Measurements from ENCODE around the gene MYF5. TPM values are rescaled to one million over a fixed set of nuclear protein-coding genes. Genes with fewer than 3 reads are reported as not detected.

Gene MYF5
- total RNA-seq, 1 donor from 2014 or later, result not detected

DNA sequence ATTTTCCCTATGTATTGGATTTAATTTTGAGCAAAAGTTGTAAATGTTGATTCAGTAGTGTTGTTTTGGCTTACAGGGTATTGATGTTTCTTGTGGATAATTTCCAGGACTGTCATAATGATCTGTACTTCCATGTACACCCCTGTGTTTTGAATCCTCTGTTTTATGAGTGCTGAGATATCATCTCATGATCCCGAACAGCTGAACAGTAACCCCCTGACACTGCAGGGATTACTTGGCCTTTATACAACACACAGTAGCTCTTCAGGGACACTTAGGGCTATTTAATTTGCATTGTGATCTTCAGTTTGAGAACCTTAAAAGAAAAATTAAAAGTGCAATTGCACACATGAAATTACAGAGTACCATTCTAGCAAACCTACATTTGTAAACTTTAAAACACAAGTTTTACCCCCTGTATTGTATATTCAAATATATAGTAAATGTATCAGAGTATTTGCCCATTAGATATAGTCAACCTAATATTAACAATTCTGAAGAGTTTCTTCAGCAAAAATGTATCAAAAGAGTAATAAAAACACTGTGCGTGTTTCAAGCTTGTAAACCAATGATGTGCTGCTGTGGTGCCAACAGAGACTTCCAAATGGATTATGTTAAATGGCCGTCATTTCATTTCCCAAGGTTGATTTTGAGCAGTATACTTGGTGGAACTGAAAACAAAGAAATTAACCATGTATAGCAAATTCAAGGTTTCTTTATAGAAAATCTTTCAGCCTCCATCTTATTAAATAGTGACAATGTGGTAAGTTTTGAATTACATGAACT is 37.2 kb upstream of the MYF5 start:
- TF ChIP-seq, protein P1, sequence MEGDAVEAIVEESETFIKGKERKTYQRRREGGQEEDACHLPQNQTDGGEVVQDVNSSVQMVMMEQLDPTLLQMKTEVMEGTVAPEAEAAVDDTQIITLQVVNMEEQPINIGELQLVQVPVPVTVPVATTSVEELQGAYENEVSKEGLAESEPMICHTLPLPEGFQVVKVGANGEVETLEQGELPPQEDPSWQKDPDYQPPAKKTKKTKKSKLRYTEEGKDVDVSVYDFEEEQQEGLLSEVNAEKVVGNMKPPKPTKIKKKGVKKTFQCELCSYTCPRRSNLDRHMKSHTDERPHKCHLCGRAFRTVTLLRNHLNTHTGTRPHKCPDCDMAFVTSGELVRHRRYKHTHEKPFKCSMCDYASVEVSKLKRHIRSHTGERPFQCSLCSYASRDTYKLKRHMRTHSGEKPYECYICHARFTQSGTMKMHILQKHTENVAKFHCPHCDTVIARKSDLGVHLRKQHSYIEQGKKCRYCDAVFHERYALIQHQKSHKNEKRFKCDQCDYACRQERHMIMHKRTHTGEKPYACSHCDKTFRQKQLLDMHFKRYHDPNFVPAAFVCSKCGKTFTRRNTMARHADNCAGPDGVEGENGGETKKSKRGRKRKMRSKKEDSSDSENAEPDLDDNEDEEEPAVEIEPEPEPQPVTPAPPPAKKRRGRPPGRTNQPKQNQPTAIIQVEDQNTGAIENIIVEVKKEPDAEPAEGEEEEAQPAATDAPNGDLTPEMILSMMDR (IDR thresholded peaks at IDR 0.05; ENCODE audit: borderline replicate concordance), result no peak
- Histone ChIP-seq H3K27me3 (ENCODE audit: low read depth) (no peaks in the 10 kb centered on the region), H3K4me3 (no peak overlapping the region), H3K9me3 (replicated peaks) (no peaks in the 10 kb centered on the region), H3K36me3 (no peaks in the 10 kb centered on the region), H3K27ac (replicated peaks) (no peak overlapping the region), H3K4me1 (no peaks in the 10 kb centered on the region)
- DNase-seq, result no peak
- intact Hi-C loops (cut with micrococcal nuclease), result no loop called here

DNA sequence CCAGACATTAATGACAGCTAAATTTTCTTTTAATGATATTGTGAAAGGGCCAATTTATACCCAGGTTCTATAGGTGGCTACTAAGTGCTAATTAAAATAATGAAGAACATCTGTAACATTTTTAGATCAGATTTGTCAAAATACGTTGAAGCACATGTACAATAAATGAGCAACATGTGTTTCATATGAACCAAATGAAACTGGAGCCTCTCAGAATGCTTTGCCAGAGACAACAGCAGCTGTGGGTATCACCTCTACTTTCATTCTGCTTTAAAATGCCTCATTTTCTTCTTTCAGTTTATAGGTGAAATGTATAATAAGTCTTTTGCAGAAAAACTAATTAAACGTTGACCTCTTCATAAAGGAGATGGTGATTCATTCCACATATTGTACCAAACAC is 35.4 kb upstream of the MYF5 start:
- intact Hi-C loops (cut with micrococcal nuclease), result no loop called here

DNA sequence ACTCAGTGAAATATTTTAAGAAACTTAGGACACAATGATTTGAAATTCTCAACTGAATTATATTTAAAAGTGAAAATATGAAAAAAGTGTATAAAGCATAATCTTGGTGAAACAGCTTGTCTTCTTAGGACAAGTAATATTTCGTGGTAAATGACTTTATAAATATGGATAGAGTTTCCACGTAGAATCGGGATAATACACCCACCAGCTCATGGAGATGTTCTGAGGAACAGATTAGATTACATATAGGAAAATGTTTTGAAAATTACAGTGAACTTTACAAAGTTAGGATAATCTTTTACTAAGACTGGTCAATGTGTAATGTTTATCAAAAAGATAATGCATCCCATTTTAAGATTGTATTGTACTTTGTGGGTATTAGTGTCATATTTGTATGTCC is 34.9 kb upstream of the MYF5 start:
- H3K4me1 ChIP-seq, result no peaks in the 10 kb centered on the region
- no peaks in the 10 kb centered on the region for H3K27me3 ChIP-seq (ENCODE audit: low read depth)
- intact Hi-C loops (cut with micrococcal nuclease), result no loop called here
- H3K9me3 ChIP-seq (replicated peaks), result peaks cover 3% of the 10 kb centered on the region
- no peaks in the 10 kb centered on the region for H3K36me3 ChIP-seq
- TF ChIP-seq, protein P1 (IDR thresholded peaks at IDR 0.05; ENCODE audit: borderline replicate concordance), result no peak
- no peak overlapping the region for H3K27ac ChIP-seq (replicated peaks)
- no peak overlapping the region for H3K4me3 ChIP-seq
- DNase-seq, result no peak

More for the DNA sequence above, 35.4 kb upstream of the MYF5 start:
- Histone ChIP-seq H3K9me3 (replicated peaks) (no peaks in the 10 kb centered on the region), H3K4me1 (no peaks in the 10 kb centered on the region), H3K27ac (replicated peaks) (no peak overlapping the region), H3K4me3 (no peak overlapping the region), H3K27me3 (ENCODE audit: low read depth) (no peaks in the 10 kb centered on the region), H3K36me3 (no peaks in the 10 kb centered on the region)
- DNase-seq, result no peak
- TF ChIP-seq, protein P1 (IDR thresholded peaks at IDR 0.05; ENCODE audit: borderline replicate concordance), result no peak

DNA sequence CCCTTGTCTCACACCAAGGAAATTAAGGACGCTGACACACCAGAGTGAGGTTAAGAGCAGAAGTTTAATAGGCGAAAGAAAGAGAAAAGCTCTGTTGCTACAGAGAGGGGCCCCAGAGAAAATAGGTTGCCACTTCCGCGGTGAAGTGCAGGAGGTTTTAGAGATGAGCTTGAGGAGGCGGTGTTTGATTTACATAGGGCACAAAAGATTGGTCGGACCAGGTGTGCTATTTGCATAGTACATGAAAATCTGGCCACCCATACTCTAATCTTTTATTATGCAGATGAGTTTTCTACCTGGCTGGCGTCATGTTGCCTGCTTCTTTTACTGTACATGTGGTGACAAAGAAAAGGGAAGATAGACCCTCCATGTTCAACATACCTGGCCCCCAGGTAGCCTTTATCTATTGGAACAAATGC is 32.6 kb upstream of the MYF5 start:
- Histone ChIP-seq H3K36me3 (no peaks in the 10 kb centered on the region), H3K27me3 (ENCODE audit: low read depth) (no peaks in the 10 kb centered on the region), H3K4me3 (no peak overlapping the region), H3K9me3 (replicated peaks) (peaks cover 9% of the 10 kb centered on the region), H3K4me1 (no peaks in the 10 kb centered on the region), H3K27ac (replicated peaks) (no peak overlapping the region)
- intact Hi-C loops (cut with micrococcal nuclease), result no loop called here
- DNase-seq, result no peak
- TF ChIP-seq, protein P1 (IDR thresholded peaks at IDR 0.05; ENCODE audit: borderline replicate concordance), result no peak

DNA sequence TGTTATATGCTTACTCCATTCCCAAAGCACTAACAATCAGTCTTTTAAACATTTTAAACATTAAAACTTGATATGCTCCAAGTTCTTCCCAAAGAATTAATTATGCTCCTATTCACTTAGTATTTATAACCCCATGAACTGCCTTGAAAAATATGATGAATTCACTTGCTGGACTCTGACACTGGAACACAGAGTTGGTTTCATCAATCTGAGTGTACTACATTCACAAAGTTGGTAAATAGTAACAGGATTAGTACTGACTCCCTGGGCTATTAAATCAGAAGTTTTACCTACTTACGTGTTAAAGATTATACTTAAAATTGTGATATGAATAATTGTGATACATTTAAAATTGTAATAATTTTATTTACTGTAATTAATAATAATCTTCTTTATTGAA is 26.6 kb upstream of the MYF5 start:
- Histone ChIP-seq H3K36me3 (no peaks in the 10 kb centered on the region), H3K27me3 (ENCODE audit: low read depth) (no peaks in the 10 kb centered on the region), H3K4me3 (no peak overlapping the region), H3K4me1 (no peaks in the 10 kb centered on the region), H3K27ac (replicated peaks) (no peak overlapping the region), H3K9me3 (replicated peaks) (peaks cover 9% of the 10 kb centered on the region)
- TF ChIP-seq, protein P1 (IDR thresholded peaks at IDR 0.05; ENCODE audit: borderline replicate concordance), result no peak
- intact Hi-C loops (cut with micrococcal nuclease), result no loop called here
- no peak for DNase-seq
